Upper lobe of left lung (tissue), 4 donors: ENCODE measurements around the gene PAQR5.

Experiments used
- CTCF ChIP-seq, 6 experiments: fragments of 450-650 bp in 4 of 6; fragments of 200-600 bp in 2 of 6; sonication (generic) in 2 of 6; IDR thresholded peaks; one replicate each; pipeline ENCODE4 v1.5.1; 2016 to 2019; ENCODE audit warnings: antibody characterized with exemption in 6 of 6
- EP300 ChIP-seq, 4 donors: sonication (generic); formaldehyde crosslinking; IDR thresholded peaks; one replicate each; pipeline ENCODE4 v1.5.1; 2017; ENCODE audit warnings: antibody characterized with exemption in 4 of 4, control low read depth in 2 of 4
- POLR2AphosphoS5 ChIP-seq, 2 donors: sonication (generic); formaldehyde crosslinking; IDR thresholded peaks; one replicate each; pipeline ENCODE4 v1.5.1; 2017; ENCODE audit warnings: antibody characterized with exemption in 2 of 2

- TF ChIP-seq CTCF (IDR thresholded peaks at IDR 0.05): no peak
- no peak for TF ChIP-seq POLR2AphosphoS5 (IDR thresholded peaks at IDR 0.05)
- no peak for TF ChIP-seq EP300 (IDR thresholded peaks at IDR 0.05)
Observed at GRCh38 chr15:69315402-69316110, 16.8 kb downstream of the PAQR5 start.
